Activated CD4-positive, alpha-beta T cell treated with anti-CD3 and anti-CD28 coated beads, Interleukin-2, amount 10 ng/mL, durations not matched to agents 7 days and 5 days (primary cell): ENCODE results near the gene HEATR1. TPM values are rescaled to one million over a fixed set of nuclear protein-coding genes. Genes with fewer than 3 reads are reported as not detected.
"Not testable (repeated sequence)": the region's sequence is repeated elsewhere in the genome, so short reads cannot be mapped to it uniquely, and the experiment has no call there.

Experiments
- CTCF ChIA-PET: fragments of 350-600 bp; sonication (Branson Sonifier 250); formaldehyde crosslinking; loops from one replicate; lab custom pipeline; 2021; ENCODE audit warnings: antibody characterized with exemption; lab: Charles Lee
- POLR2A ChIA-PET: fragments of 350-600 bp; sonication (Branson Sonifier 250); formaldehyde crosslinking; loops from one replicate; lab custom pipeline; 2021; ENCODE audit warnings: antibody characterized with exemption; lab: Charles Lee
- DNase-seq: peaks from one replicate; pipeline ENCODE4 v3.0.0-alpha.2; 2020
- H3K27ac Mint-ChIP-seq: one replicate; pipeline ENCODE4 v1.8.0; 2021; ENCODE audit warnings: mild to moderate bottlenecking, moderate library complexity, mixed read lengths
- H3K27me3 Mint-ChIP-seq: one replicate; pipeline ENCODE4 v1.8.0; 2021; ENCODE audit warnings: mixed read lengths
- H3K36me3 Mint-ChIP-seq: one replicate; pipeline ENCODE4 v1.8.0; 2021; ENCODE audit warnings: low read depth, mixed read lengths
- H3K4me1 Mint-ChIP-seq: one replicate; pipeline ENCODE4 v1.8.0; 2021; ENCODE audit warnings: mixed read lengths
- H3K4me3 Mint-ChIP-seq: one replicate; pipeline ENCODE4 v1.8.0; 2021; ENCODE audit warnings: mild to moderate bottlenecking, moderate library complexity, mixed read lengths
- H3K9me3 Mint-ChIP-seq: one replicate; pipeline ENCODE4 v1.8.0; 2021; ENCODE audit warnings: mixed read lengths
- total RNA-seq, 2 experiments: library from RNA; stranded (reverse); gene quantifications; one replicate each; pipeline ENCODE4 v1.2.3, GENCODE V29; 2021

The HEATR1 gene
- total RNA-seq, 2 experiments from 2014 or later = 45.6 to 48.2 TPM

DNA sequence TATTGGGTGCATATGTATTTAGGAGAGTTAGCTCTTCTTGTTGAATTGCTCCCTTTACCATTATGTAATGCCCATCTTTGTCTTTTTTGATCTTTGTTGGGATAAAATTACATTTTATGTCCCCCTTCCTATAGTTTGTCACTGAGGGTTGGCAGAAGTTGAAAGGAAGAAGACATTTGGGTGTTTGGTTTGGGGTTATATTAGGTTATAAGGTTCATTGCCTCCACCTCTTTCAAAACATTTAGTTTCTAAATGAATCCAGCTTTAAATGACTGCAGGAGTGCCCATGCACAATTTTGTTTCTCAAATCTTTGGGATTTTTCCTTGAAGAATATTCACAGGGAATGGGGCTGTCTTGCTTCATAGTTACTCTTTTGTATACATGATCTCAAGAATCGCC lies 95.1 kb downstream of the HEATR1 start:
- H3K9me3 Mint-ChIP-seq = no peaks in the 10 kb centered on the region
- H3K27ac Mint-ChIP-seq = no peak overlapping the region
- H3K4me3 Mint-ChIP-seq = no peak overlapping the region

DNA sequence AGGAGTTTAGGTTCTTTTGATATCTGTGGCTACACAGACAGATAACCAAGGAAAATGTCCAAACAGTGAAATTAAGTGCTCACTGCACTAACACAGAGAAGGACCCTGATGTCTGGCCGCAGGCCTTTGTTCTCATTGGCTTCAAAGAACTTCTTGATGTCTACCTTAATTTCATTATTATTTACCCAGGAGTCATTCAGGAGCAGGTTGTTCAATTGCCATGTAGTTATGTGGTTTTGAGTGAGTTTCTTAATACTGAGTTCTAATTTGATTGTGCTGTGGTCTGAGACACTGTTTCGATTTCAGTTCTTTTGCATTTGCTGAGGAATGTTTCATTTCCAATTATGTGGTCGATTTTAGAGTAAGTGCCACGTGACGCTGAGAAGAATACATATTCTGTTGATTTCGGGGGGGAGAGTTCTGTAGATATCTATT lies 95.7 kb downstream of the HEATR1 start:
- no peaks in the 10 kb centered on the region for H3K36me3 Mint-ChIP-seq
- H3K27ac Mint-ChIP-seq = no peak overlapping the region
- H3K4me3 Mint-ChIP-seq = no peak overlapping the region
- ChIA-PET POLR2A (no interaction called here), CTCF (interaction anchor here (1.5 kb wide), 1 partner anchor 15 kb away, joined by 3 read pairs; the partner anchor contains the start of gene LGALS8)
- no peaks in the 10 kb centered on the region for H3K9me3 Mint-ChIP-seq
- peaks cover 2% of the 10 kb centered on the region for H3K27me3 Mint-ChIP-seq
- no peak for DNase-seq
- peaks cover 22% of the 10 kb centered on the region for H3K4me1 Mint-ChIP-seq

More for the DNA sequence above, 95.1 kb downstream of the HEATR1 start:
- Mint-ChIP-seq H3K4me1 (peaks cover 22% of the 10 kb centered on the region), H3K36me3 (no peaks in the 10 kb centered on the region), H3K27me3 (peaks cover 2% of the 10 kb centered on the region)
- POLR2A ChIA-PET = no interaction called here
- CTCF ChIA-PET = no interaction called here
- DNase-seq = no peak

DNA sequence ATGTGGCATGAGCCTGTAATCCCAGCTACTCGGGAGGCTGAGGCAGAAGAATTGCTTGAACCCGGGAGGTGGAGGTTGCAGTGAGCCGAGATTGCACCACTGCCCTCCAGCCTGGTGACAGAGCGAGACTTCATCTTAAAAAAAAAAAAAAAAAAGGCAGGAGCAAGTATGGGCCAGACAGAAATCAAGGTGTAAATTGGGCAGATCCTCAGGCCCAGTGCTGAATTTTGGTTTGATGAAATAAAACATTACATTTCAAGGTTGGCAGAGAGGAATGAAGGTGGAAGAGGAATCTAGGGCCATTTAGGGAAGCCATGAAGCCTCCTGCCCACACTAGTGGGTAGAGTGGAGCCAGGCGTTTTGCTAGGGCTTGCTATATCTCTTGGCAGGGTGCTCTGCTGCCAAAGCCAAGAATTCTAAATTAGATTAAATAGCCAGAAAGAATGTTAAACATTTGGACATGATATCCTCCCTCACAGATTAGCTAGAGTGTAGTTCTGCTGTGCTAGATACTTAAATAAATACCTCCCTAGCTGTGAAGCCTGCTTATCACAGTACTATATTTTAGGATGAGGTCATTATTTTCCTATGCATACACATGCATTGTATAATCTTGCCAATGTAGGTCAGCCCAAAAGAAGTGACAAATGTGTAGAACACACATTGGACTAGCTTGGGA lies 97.2 kb downstream of the HEATR1 start:
- H3K4me3 Mint-ChIP-seq = no peak overlapping the region
- ChIA-PET CTCF (interaction anchor here (0.6 to 1.5 kb wide), 4 partner anchors 17 to 881 kb away, joined by 3 to 4 read pairs (median 3); partner anchors contain the start of gene LGALS8), POLR2A (no interaction called here)
- DNase-seq = no peak
- H3K4me1 Mint-ChIP-seq = peaks cover 33% of the 10 kb centered on the region
- H3K27ac Mint-ChIP-seq = no peak overlapping the region
- peaks cover 2% of the 10 kb centered on the region for H3K27me3 Mint-ChIP-seq
- H3K9me3 Mint-ChIP-seq = no peaks in the 10 kb centered on the region
- H3K36me3 Mint-ChIP-seq = no peaks in the 10 kb centered on the region

DNA sequence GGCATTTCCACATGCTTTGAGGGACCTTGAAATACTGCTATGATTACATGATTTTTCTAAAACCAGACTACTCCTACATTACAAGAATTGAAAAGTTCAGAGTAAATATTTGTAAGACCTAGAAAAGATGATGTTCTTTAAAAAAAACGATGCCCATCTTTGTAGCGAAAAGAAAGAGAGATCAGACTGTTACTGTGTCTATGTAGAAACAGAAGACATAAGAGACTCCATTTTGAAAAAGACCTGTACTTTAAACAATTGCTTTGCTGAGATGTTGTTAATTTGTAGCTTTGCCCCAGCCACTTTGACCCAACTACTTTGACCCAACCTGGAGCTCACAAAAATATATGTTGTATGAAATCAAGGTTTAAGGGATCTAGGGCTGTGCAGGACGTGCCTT lies 100.0 kb downstream of the HEATR1 start:
- H3K27me3 Mint-ChIP-seq, DNase-seq, POLR2A ChIA-PET, H3K36me3 Mint-ChIP-seq, H3K4me3 Mint-ChIP-seq, H3K9me3 Mint-ChIP-seq, H3K27ac Mint-ChIP-seq: not testable (repeated sequence)
- CTCF ChIA-PET = interaction anchor here (0.6 kb wide), 1 partner anchor 35 kb away, joined by 4 read pairs; no protein-coding TSS in a partner anchor
- peaks cover 24% of the 10 kb centered on the region for H3K4me1 Mint-ChIP-seq

DNA sequence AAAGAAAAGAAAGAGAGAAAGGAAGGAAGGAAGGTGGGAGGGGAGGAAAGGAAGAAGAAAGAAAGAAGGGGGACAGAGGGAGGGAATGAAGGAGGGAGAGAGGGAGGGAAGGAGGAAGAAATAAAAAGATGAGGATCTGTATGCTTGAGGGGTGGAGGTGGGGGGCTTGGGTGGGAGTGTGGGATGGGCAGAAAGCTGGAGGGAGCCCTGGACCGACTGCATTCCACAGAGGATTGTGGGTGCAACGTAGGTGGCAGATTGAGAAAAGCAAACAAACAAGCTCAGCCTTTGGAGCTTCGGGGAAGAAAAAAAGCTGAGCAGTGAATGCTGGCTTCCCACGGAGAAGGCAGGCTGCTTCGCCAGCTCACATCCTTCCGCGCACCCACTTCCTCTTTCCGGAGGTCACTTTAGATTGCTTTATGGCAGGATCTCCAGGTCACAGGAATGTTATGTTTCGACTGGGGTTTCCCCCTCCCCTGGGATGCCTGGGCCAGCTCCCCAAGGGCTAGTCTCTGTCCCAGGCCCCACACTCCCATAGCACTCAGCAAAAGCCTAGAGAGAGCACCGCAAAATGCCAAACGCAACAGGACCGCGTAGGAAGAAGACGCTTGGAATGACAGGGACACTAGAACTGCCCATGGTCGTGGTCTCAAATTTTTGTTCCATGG lies 101.2 kb downstream of the HEATR1 start:
- Mint-ChIP-seq H3K27me3 (no peaks in the 10 kb centered on the region), H3K4me1 (peaks cover 13% of the 10 kb centered on the region), H3K9me3 (no peaks in the 10 kb centered on the region), H3K36me3 (no peaks in the 10 kb centered on the region), H3K27ac (peak overlapping the region; percentile 51), H3K4me3 (peak overlapping the region; percentile 47)
- POLR2A ChIA-PET = no interaction called here
- DNase-seq = peak; percentile 8
- CTCF ChIA-PET = interaction anchor here (1.1 kb wide), 1 partner anchor 13 kb away, joined by 3 read pairs; no protein-coding TSS in a partner anchor

DNA sequence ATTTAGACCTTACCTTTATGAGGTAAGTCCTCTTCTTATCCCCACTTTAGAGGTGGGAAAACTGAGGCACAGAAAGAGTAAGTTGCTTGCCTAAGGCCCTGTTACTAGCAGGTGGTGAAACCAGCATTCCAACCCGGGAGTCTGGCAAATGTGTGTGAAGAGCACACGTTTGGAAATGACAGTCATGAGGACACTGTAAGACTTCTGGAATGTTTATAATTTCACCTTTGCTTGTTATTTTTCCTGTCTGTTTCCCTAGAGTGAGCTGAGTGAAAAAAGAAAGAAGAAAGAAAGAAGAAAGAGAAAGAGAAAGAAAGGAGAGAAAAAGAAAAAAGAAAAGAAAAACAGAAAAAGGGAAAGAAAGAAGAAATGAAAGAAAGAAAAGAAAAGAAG lies 101.7 kb downstream of the HEATR1 start:
- ChIA-PET CTCF (interaction anchor here (1.1 kb wide), 1 partner anchor 13 kb away, joined by 3 read pairs; no protein-coding TSS in a partner anchor), POLR2A (no interaction called here)
- Mint-ChIP-seq H3K36me3 (no peaks in the 10 kb centered on the region), H3K27me3 (no peaks in the 10 kb centered on the region), H3K4me1 (peaks cover 13% of the 10 kb centered on the region), H3K27ac (peak overlapping the region; percentile 51), H3K4me3 (peak overlapping the region; percentile 47), H3K9me3 (no peaks in the 10 kb centered on the region)
- no peak for DNase-seq

DNA sequence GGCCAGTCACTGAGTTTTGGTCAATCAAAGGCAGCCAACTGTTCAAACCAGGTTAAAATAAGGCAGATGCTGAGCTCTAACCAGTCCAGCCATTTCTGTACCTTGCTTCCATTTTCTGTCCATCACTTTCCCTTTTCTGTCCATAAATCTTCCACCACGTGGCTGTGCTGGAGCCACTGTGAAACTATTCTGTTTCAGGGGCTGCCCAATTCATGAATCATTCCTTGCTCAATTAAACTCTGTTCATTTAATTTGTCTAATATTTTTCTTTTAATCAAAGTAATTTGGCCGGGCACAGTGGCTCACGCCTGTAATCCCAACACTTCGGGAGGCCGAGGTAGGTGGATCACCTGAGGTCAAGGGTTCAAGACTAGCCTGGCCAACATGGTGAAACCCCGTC lies 103.2 kb downstream of the HEATR1 start:
- H3K4me1 Mint-ChIP-seq = peaks cover 11% of the 10 kb centered on the region
- no peak overlapping the region for H3K4me3 Mint-ChIP-seq
- ChIA-PET POLR2A (no interaction called here), CTCF (no interaction called here)
- no peak for DNase-seq
- no peaks in the 10 kb centered on the region for H3K36me3 Mint-ChIP-seq
- H3K27ac Mint-ChIP-seq = no peak overlapping the region
- no peaks in the 10 kb centered on the region for H3K27me3 Mint-ChIP-seq
- no peaks in the 10 kb centered on the region for H3K9me3 Mint-ChIP-seq

Other genes with a start within 250 kb of the HEATR1 start
- gene EDARADD, start 210.2 kb downstream of the HEATR1 start, total RNA-seq = 1 to 10 TPM; 1.6 to 2.0 TPM
- gene LGALS8, start 80.5 kb downstream of the HEATR1 start, total RNA-seq = 100 to 1,000 TPM in 1 of 2 experiments, 10 to 100 TPM in 1; 99.5 to 107 TPM
- not detected for gene ACTN2, start 82.0 kb upstream of the HEATR1 start, total RNA-seq
- 10 to 100 TPM; 41.1 to 42.5 TPM for gene MTR, start 190.8 kb upstream of the HEATR1 start, total RNA-seq